Measurements from ENCODE around the gene ATP6AP1.

Gene ATP6AP1

GRCh38 chrX:154378799-154379568 is 49.5 kb upstream of the ATP6AP1 start, which contains the start of gene EMD (continued):
- TF ChIP-seq ZNF112 (tag by site-specific recombination; IDR thresholded peaks at IDR 0.05) (no peak), ZNF513 (tag by site-specific recombination; IDR thresholded peaks at IDR 0.05) (no peak), OSR2 (tag by site-specific recombination; IDR thresholded peaks at IDR 0.05) (no peak), ZNF530 (tag by site-specific recombination; IDR thresholded peaks at IDR 0.05; ENCODE audit: low read depth) (no peak), SALL2 (tag by site-specific recombination; IDR thresholded peaks at IDR 0.05; ENCODE audit: borderline replicate concordance) (no peak), ZNF26 (tag by site-specific recombination; IDR thresholded peaks at IDR 0.05) (no peak), OVOL3 (tag by site-specific recombination; IDR thresholded peaks at IDR 0.05) (no peak), ZNF155 (tag by site-specific recombination; IDR thresholded peaks at IDR 0.05) (no peak), KLF10 (tag by site-specific recombination; IDR thresholded peaks at IDR 0.05) (peak; percentile 98), ZNF114 (tag by site-specific recombination; IDR thresholded peaks at IDR 0.05) (no peak), MEIS1 (CRISPR knock-in tag; IDR thresholded peaks at IDR 0.05; ENCODE audit: borderline replicate concordance) (no peak), ZBTB6 (tag by site-specific recombination; IDR thresholded peaks at IDR 0.05) (no peak), ZBTB7A (tag by site-specific recombination; IDR thresholded peaks at IDR 0.05; ENCODE audit: low read depth) (no peak), REST (tag by site-specific recombination; IDR thresholded peaks at IDR 0.05) (no peak), KLF17 (tag by site-specific recombination; IDR thresholded peaks at IDR 0.05) (no peak), ZNF18 (tag by site-specific recombination; IDR thresholded peaks at IDR 0.05) (peak; percentile 75), ZNF792 (tag by site-specific recombination; IDR thresholded peaks at IDR 0.05) (no peak), ZNF433 (tag by site-specific recombination; IDR thresholded peaks at IDR 0.05; ENCODE audit: low read depth) (no peak), ZNF664 (tag by site-specific recombination; IDR thresholded peaks at IDR 0.05) (no peak), ZNF624 (tag by site-specific recombination; IDR thresholded peaks at IDR 0.05) (no peak), ZNF768 (tag by site-specific recombination; IDR thresholded peaks at IDR 0.05) (no peak), ZNF473 (tag by site-specific recombination; IDR thresholded peaks at IDR 0.05) (no peak), ZNF366 (tag by site-specific recombination; conservative IDR thresholded peaks at IDR 0.05) (no peak), BCL11B (tag by site-specific recombination; IDR thresholded peaks at IDR 0.05; ENCODE audit: low read depth) (no peak), ZNF148 (tag by site-specific recombination; IDR thresholded peaks at IDR 0.05; ENCODE audit: borderline replicate concordance) (no peak), ZNF658 (tag by site-specific recombination; IDR thresholded peaks at IDR 0.05) (no peak), ZNF354C (tag by site-specific recombination; IDR thresholded peaks at IDR 0.05; ENCODE audit: borderline replicate concordance, low read depth) (no peak)
